Fibroblast of lung (primary cell): ENCODE data around the gene HOXB1.

ENCODE experiments used
- EZH2 ChIP-seq: IDR thresholded peaks from 2 replicates; pipeline ENCODE4 v1.5.1; 2012; ENCODE audit warnings: low read length, control low read depth, mild to moderate bottlenecking; ENCODE audit errors: missing control alignments
- TF ChIP-seq, protein P1 (sequence below), 2 donors: IDR thresholded peaks in 1 of 2; conservative IDR thresholded peaks in 1 of 2; 1 replicate in 1 of 2; 2 replicates in 1 of 2; pipeline ENCODE4 v1.5.1; 2011 to 2012; ENCODE audit warnings: low read length in 2 of 2, control low read depth in 1 of 2, inconsistent platforms in 1 of 2, low read depth in 1 of 2, mild to moderate bottlenecking in 1 of 2

DNA sequence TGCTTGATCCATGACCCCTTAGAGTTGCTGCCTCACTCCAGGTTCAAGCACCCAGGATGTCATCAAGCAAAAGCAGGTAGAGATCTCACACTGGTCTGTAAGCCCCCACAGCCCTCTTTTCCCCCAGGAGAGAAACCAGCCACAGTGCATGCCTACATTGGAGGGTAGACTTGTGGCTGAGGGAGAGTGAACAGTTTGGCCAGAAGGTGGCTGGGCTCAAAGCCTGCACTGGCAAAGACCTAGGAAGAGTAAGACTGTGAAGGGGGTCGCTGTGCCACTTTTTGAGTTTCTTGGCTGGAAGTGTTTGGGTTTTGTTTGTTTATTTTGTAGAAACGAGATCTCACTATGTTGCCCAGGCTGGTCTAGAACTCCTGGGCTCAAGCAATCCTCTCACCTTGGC lies 28.5 kb downstream of the HOXB1 start:
- TF ChIP-seq, protein P1, sequence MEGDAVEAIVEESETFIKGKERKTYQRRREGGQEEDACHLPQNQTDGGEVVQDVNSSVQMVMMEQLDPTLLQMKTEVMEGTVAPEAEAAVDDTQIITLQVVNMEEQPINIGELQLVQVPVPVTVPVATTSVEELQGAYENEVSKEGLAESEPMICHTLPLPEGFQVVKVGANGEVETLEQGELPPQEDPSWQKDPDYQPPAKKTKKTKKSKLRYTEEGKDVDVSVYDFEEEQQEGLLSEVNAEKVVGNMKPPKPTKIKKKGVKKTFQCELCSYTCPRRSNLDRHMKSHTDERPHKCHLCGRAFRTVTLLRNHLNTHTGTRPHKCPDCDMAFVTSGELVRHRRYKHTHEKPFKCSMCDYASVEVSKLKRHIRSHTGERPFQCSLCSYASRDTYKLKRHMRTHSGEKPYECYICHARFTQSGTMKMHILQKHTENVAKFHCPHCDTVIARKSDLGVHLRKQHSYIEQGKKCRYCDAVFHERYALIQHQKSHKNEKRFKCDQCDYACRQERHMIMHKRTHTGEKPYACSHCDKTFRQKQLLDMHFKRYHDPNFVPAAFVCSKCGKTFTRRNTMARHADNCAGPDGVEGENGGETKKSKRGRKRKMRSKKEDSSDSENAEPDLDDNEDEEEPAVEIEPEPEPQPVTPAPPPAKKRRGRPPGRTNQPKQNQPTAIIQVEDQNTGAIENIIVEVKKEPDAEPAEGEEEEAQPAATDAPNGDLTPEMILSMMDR (conservative IDR thresholded peaks at IDR 0.05 in 1 of 2, IDR thresholded peaks at IDR 0.05 in 1 of 2; ENCODE audit: low read depth in 1 of 2, low read length in 2 of 2), result no peak
- no peak for TF ChIP-seq EZH2
